HepG2 (cell line): Measurements from ENCODE around the gene SNAPC3. TPM values are rescaled to one million over a fixed set of nuclear protein-coding genes. Genes with fewer than 3 reads are reported as not detected.

ENCODE experiments used
- ATAC-seq: fragments of 200-7000 bp; cut with Tn5 transposase; 3 replicates; pipeline ENCODE4 v1.9.1; 2020; ENCODE audit warnings: mild to moderate bottlenecking, moderate library complexity
- BruUV-seq: library from RNA; stranded (reverse); fragments of 400-500 nt; replicated peaks from 2 replicates; lab custom pipeline; 2021; lab: Mats Ljungman, UMichigan
- CTCF ChIA-PET: fragments of 300-600 bp; formaldehyde crosslinking; extraction: SDS; loops from one replicate; lab custom pipeline; 2021; ENCODE audit warnings: low total read pairs, inconsistent platforms, low intra/inter-chr PET ratio; lab: Yijun Ruan, JAX
- POLR2A ChIA-PET: fragments of 350-600 bp; sonication (Branson Sonifier 250); formaldehyde crosslinking; loops from one replicate; lab custom pipeline; 2020; ENCODE audit warnings: antibody characterized with exemption, inconsistent platforms; lab: Yijun Ruan, JAX
- DNase-seq: peaks from one replicate; pipeline ENCODE4 v3.0.0-alpha.2; 2015; ENCODE audit warnings: low spot score
- FAIRE-seq: peaks from 3 replicates; lab custom pipeline; 2011; peaks lifted over from hg19 to GRCh38; lab: Jason Lieb, UNC
- H2AFZ ChIP-seq: one replicate; pipeline ENCODE4 v1.6.1; 2011; ENCODE audit warnings: low read length, inconsistent platforms
- H3K27ac ChIP-seq: fragments of 300-600 bp; 3 replicates; pipeline ENCODE4 v1.8.0; 2011; ENCODE audit warnings: mixed run types, mild to moderate bottlenecking, mixed read lengths, low read length, inconsistent platforms; ENCODE audit not compliant: insufficient read depth; ENCODE audit errors: extremely low read length
- H3K27me3 ChIP-seq, 2 experiments: fragments of 200-600 bp in 1 of 2; 2 replicates in 1 of 2; 3 replicates in 1 of 2; pipeline versions ENCODE4 v1.6.0 to v1.8.0; 2011; ENCODE audit warnings: low read length in 2 of 2, mild to moderate bottlenecking in 2 of 2, moderate library complexity in 2 of 2, inconsistent platforms in 1 of 2; ENCODE audit not compliant: insufficient read depth in 2 of 2, control insufficient read depth in 1 of 2
- H3K36me3 ChIP-seq, 2 experiments: fragments of 200-600 bp in 1 of 2; replicated peaks in 1 of 2; 2 replicates in 1 of 2; 3 replicates in 1 of 2; pipeline versions ENCODE4 v1.5.1 to v1.8.0; 2011; ENCODE audit warnings: low read length in 2 of 2, inconsistent platforms in 1 of 2; ENCODE audit not compliant: insufficient read depth in 2 of 2, control insufficient read depth in 1 of 2
- H3K4me1 ChIP-seq: 2 replicates; pipeline ENCODE4 v1.5.1; 2012; ENCODE audit warnings: low read length, inconsistent platforms; ENCODE audit not compliant: insufficient read depth
- H3K4me2 ChIP-seq: 2 replicates; pipeline ENCODE4 v1.6.0; 2011; ENCODE audit warnings: low read depth, low read length, inconsistent platforms
- H3K4me3 ChIP-seq, 3 experiments: fragments of 200-600 bp in 1 of 3; sonication (generic), shearing (Covaris generic) in 1 of 3; replicated peaks in 1 of 3; 2 replicates each; pipeline ENCODE4 v1.5.1; 2011 to 2016; ENCODE audit warnings: low read length in 3 of 3, inconsistent platforms in 2 of 3, low read depth in 2 of 3, mild to moderate bottlenecking in 2 of 3, control low read depth in 1 of 3, mixed read lengths in 1 of 3; ENCODE audit not compliant: insufficient read depth in 1 of 3
- H3K79me2 ChIP-seq: one replicate; pipeline ENCODE4 v1.6.1; 2011; ENCODE audit warnings: low read length, inconsistent platforms; ENCODE audit not compliant: insufficient read depth
- H3K9ac ChIP-seq: 2 replicates; pipeline ENCODE4 v1.6.0; 2011; ENCODE audit warnings: mild to moderate bottlenecking, low read depth, low read length, inconsistent platforms; ENCODE audit not compliant: insufficient read depth
- H3K9me3 ChIP-seq: 2 replicates; pipeline ENCODE4 v1.5.1; 2012; ENCODE audit warnings: mild to moderate bottlenecking, low read length
- H4K20me1 ChIP-seq: 2 replicates; pipeline ENCODE4 v1.6.0; 2011; ENCODE audit warnings: inconsistent platforms, mild to moderate bottlenecking, low read length, moderate library complexity; ENCODE audit not compliant: insufficient read depth
- ATM ChIP-seq: fragments of 450-650 bp; IDR thresholded peaks from 2 replicates; pipeline ENCODE4 v1.7.1; 2017; ENCODE audit warnings: mild to moderate bottlenecking, borderline replicate concordance
- BCL6 ChIP-seq: IDR thresholded peaks from 2 replicates; pipeline ENCODE4 v1.6.1; 2016; ENCODE audit warnings: missing genetic modification reagents, missing compliant biosample characterization
- FOXJ3 ChIP-seq: sonication (generic); formaldehyde crosslinking; IDR thresholded peaks from 2 replicates; pipeline ENCODE4 v1.4.0; 2020; ENCODE audit warnings: missing genetic modification reagents, mild to moderate bottlenecking, borderline replicate concordance
- IKZF1 ChIP-seq: fragments of 450-650 bp; IDR thresholded peaks from 2 replicates; pipeline ENCODE4 v1.7.1; 2016
- MAFG ChIP-seq: sonication (generic); formaldehyde crosslinking; IDR thresholded peaks from 2 replicates; pipeline ENCODE4 v1.5.1; 2020; ENCODE audit warnings: mild to moderate bottlenecking, missing genetic modification reagents
- MEIS1 ChIP-seq: sonication (generic); formaldehyde crosslinking; IDR thresholded peaks from 2 replicates; pipeline ENCODE4 v1.9.0; 2021; ENCODE audit warnings: mild to moderate bottlenecking, missing genetic modification reagents, moderate library complexity, borderline replicate concordance
- MTF1 ChIP-seq: sonication (generic); formaldehyde crosslinking; IDR thresholded peaks from 2 replicates; pipeline ENCODE4 v1.5.0; 2020; ENCODE audit warnings: missing genetic modification reagents
- NFYC ChIP-seq: IDR thresholded peaks from 2 replicates; pipeline ENCODE4 v1.6.1; 2016; ENCODE audit warnings: missing genetic modification reagents, missing compliant biosample characterization
- POLR2A ChIP-seq, 2 experiments: IDR thresholded peaks; 2 replicates each; pipeline ENCODE4 v1.6.1; 2011; ENCODE audit warnings: low read depth in 2 of 2, low read length in 2 of 2, mild to moderate bottlenecking in 1 of 2, moderate library complexity in 1 of 2; ENCODE audit not compliant: insufficient read depth in 1 of 2
- ZNF180 ChIP-seq: sonication (generic); formaldehyde crosslinking; IDR thresholded peaks from 2 replicates; pipeline ENCODE4 v1.4.0; 2020; ENCODE audit warnings: low read depth, missing genetic modification reagents, borderline replicate concordance
- ZNF33B ChIP-seq: sonication (generic); formaldehyde crosslinking; IDR thresholded peaks from 2 replicates; pipeline ENCODE4 v1.5.1; 2020; ENCODE audit warnings: mild to moderate bottlenecking, missing genetic modification reagents
- ZNF441 ChIP-seq: sonication (generic); formaldehyde crosslinking; IDR thresholded peaks from 2 replicates; pipeline ENCODE4 v1.7.0; 2021; ENCODE audit warnings: missing genetic modification reagents, borderline replicate concordance
- ZNF496 ChIP-seq: sonication (generic); formaldehyde crosslinking; IDR thresholded peaks from 2 replicates; pipeline ENCODE4 v1.8.1; 2023; ENCODE audit warnings: mild to moderate bottlenecking, moderate library complexity, missing genetic modification reagents; ENCODE audit not compliant: insufficient replicate concordance
- ZNF546 ChIP-seq: sonication (generic); formaldehyde crosslinking; conservative IDR thresholded peaks from 2 replicates; pipeline ENCODE4 v1.8.1; 2023; ENCODE audit warnings: mild to moderate bottlenecking, missing genetic modification reagents
- ZNF678 ChIP-seq: sonication (generic); formaldehyde crosslinking; IDR thresholded peaks from 2 replicates; pipeline ENCODE4 v1.4.0; 2020; ENCODE audit warnings: mild to moderate bottlenecking, missing genetic modification reagents
- WGBS: methylation state at CpG from one replicate; pipeline ENCODE4 v1.1.6; 2017; ENCODE audit warnings: low lambda C conversion rate; 5-methylcytosine and 5-hydroxymethylcytosine counted together
- in situ Hi-C: cut with HindIII; loops from 2 replicates; pipeline ENCODE4 v1.10.0; 2017; ENCODE audit warnings: low pct_unique_long_range_greater_than_20kb; ENCODE audit not compliant: extremely low pct_ligation_motif_present
- intact Hi-C: fragments of 100-400 bp; cut with micrococcal nuclease; formaldehyde crosslinking; loops from one replicate; pipeline ENCODE4 v1.10.0; 2022; ENCODE audit not compliant: unreplicated experiment
- polyA plus RNA-seq, 8 experiments: library from polyadenylated mRNA; depleted of rRNA in 3 of 8; stranded (reverse) in 7 of 8; unstranded in 1 of 8; fragments of >200 nt; fragmentation: Illumina TruSeq in 4 of 8; extraction: Trizol in 4 of 8; gene quantifications; 2 replicates each; pipeline versions ENCODE4 v1.2.1 to v1.2.3, GENCODE V29; 2011 to 2016; ENCODE audit warnings: low read depth in 4 of 8, missing spikeins in 1 of 8, mixed read lengths in 1 of 8; ENCODE audit not compliant: insufficient read depth in 1 of 8
- total RNA-seq, 5 experiments: library from RNA; depleted of rRNA; stranded (reverse); fragments of >200 nt; fragmentation: Illumina TruSeq; extraction: Trizol; gene quantifications; 2 replicates each; pipeline ENCODE4 v1.2.3, GENCODE V29; 2016; ENCODE audit warnings: low read depth in 1 of 5
- TF ChIP-seq, protein P1 (sequence below): sonication (generic); formaldehyde crosslinking; IDR thresholded peaks from 2 replicates; pipeline ENCODE4 v1.5.0; 2020; ENCODE audit warnings: mild to moderate bottlenecking, low read depth, missing genetic modification reagents, borderline replicate concordance
- TF ChIP-seq, protein P2 (sequence below): sonication (generic); formaldehyde crosslinking; IDR thresholded peaks from 2 replicates; pipeline ENCODE4 v1.4.0; 2020; ENCODE audit warnings: missing genetic modification reagents

The SNAPC3 gene
- total and polyA plus RNA-seq, 2 of the 13 experiments (the other 11 are each of a cell fraction or from before 2014, with no cell fraction given), result 25.6 to 26.0 TPM

DNA sequence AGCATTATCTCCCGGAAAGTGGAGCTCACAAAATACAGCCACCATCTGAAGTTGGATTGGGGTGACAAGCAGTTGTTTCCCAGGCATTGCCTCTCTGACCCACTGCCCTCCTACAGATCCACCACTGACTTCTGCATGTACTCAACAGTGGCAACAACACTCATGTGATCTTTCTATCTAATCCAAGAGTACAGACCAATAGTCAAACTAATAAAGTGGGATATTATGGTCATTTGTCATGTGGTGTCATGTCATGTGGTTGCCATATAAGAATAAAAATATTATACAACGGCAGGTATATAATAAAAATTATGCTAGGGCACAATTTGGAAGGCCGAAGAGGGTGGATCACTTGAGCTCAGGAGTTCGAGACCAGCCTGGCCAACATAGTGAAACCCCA is 33.0 kb upstream of the SNAPC3 start:
- H3K4me3 ChIP-seq, result no peak overlapping the region
- no peak overlapping the region for H3K9ac ChIP-seq
- intact Hi-C loops, result no loop called here
- no peak for TF ChIP-seq ZNF180 (CRISPR knock-in tag)
- TF ChIP-seq ATM, result no peak
- no peak for TF ChIP-seq BCL6
- TF ChIP-seq FOXJ3 (CRISPR knock-in tag), result no peak
- no peak for TF ChIP-seq ZNF496
- no peak for TF ChIP-seq ZNF33B
- TF ChIP-seq ZNF441 (CRISPR knock-in tag), result no peak
- TF ChIP-seq MTF1, result no peak
- no peak for TF ChIP-seq MEIS1 (CRISPR knock-in tag)
- no peak for TF ChIP-seq NFYC (CRISPR knock-in tag)
- no peak for TF ChIP-seq POLR2A (IDR thresholded peaks at IDR 0.05; ENCODE audit: insufficient read depth in 1 of 2, low read depth in 2 of 2, low read length in 2 of 2)
- TF ChIP-seq, protein P1, sequence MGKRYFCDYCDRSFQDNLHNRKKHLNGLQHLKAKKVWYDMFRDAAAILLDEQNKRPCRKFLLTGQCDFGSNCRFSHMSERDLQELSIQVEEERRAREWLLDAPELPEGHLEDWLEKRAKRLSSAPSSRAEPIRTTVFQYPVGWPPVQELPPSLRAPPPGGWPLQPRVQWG (CRISPR knock-in tag), result no peak
- no peak for TF ChIP-seq IKZF1
- TF ChIP-seq, protein P2, sequence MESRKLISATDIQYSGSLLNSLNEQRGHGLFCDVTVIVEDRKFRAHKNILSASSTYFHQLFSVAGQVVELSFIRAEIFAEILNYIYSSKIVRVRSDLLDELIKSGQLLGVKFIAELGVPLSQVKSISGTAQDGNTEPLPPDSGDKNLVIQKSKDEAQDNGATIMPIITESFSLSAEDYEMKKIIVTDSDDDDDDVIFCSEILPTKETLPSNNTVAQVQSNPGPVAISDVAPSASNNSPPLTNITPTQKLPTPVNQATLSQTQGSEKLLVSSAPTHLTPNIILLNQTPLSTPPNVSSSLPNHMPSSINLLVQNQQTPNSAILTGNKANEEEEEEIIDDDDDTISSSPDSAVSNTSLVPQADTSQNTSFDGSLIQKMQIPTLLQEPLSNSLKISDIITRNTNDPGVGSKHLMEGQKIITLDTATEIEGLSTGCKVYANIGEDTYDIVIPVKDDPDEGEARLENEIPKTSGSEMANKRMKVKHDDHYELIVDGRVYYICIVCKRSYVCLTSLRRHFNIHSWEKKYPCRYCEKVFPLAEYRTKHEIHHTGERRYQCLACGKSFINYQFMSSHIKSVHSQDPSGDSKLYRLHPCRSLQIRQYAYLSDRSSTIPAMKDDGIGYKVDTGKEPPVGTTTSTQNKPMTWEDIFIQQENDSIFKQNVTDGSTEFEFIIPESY (CRISPR knock-in tag), result no peak
- TF ChIP-seq MAFG (CRISPR knock-in tag), result no peak
- no peak for TF ChIP-seq ZNF546 (CRISPR knock-in tag)
- TF ChIP-seq ZNF678 (CRISPR knock-in tag), result no peak
- ATAC-seq (no peak), FAIRE-seq (no peak), DNase-seq (no peak)
- 47% methylated on average over 4 of the region's 4 CpGs for WGBS
- H3K4me1 ChIP-seq, result peaks cover 13% of the 10 kb centered on the region
- in situ Hi-C loops, result no loop called here
- no peak overlapping the region for H2AFZ ChIP-seq
- H3K79me2 ChIP-seq, result no peaks in the 10 kb centered on the region
- POLR2A ChIA-PET, result no interaction called here
- CTCF ChIA-PET, result no interaction called here
- H3K4me2 ChIP-seq, result no peak overlapping the region
- H3K9me3 ChIP-seq, result no peaks in the 10 kb centered on the region
- no peak overlapping the region for H3K27ac ChIP-seq
- no TSS peak for BruUV-seq
- no peaks in the 10 kb centered on the region for H3K27me3 ChIP-seq
- H4K20me1 ChIP-seq, result no peaks in the 10 kb centered on the region
- no peaks in the 10 kb centered on the region for H3K36me3 ChIP-seq
